ENCODE measurements around the gene ZCCHC12. TPM values are rescaled to one million over a fixed set of nuclear protein-coding genes. Genes with fewer than 3 reads are reported as not detected.

The ZCCHC12 gene
- total RNA-seq, 1 donor from 2014 or later, result not detected

- Mint-ChIP-seq H3K27me3 (ENCODE audit: insufficient read depth, low read depth) (peaks cover 6% of the 10 kb centered on the region), H3K4me3 (no peak overlapping the region), H3K9me3 (peaks cover 2% of the 10 kb centered on the region), H3K4me1 (no peaks in the 10 kb centered on the region), H3K36me3 (no peaks in the 10 kb centered on the region), H3K27ac (no peak overlapping the region)
- DNase-seq (ENCODE audit: low spot score), result peak; percentile 69
- no peak overlapping the region for H3K4me3 ChIP-seq
- no peaks in the 10 kb centered on the region for H3K79me2 ChIP-seq (ENCODE audit: low read depth)
- H2AFZ ChIP-seq (replicated peaks), result no peak overlapping the region
- H3K9me3 ChIP-seq (ENCODE audit: low read depth), result no peaks in the 10 kb centered on the region
- H4K20me1 ChIP-seq (ENCODE audit: low read depth), result no peaks in the 10 kb centered on the region
- no peak overlapping the region for H3K9ac ChIP-seq
- peak; percentile 72 for TF ChIP-seq CTCF (IDR thresholded peaks at IDR 0.05)
- no peak for TF ChIP-seq EZH2phosphoT487 (IDR thresholded peaks at IDR 0.05)
- H3K4me2 ChIP-seq, result no peak overlapping the region
- H3K4me1 ChIP-seq, result no peaks in the 10 kb centered on the region
- H3K36me3 ChIP-seq, result no peaks in the 10 kb centered on the region
- H3K27ac ChIP-seq, result no peak overlapping the region
- no peaks in the 10 kb centered on the region for H3K27me3 ChIP-seq
- H3F3A ChIP-seq (ENCODE audit: low read depth), result no peaks in the 10 kb centered on the region
Measured at GRCh38 chrX:118847676-118848075, 24.1 kb downstream of the ZCCHC12 start.

- H3K4me3 Mint-ChIP-seq, result no peak overlapping the region
- Histone ChIP-seq H3K27me3 (no peaks in the 10 kb centered on the region), H3K79me2 (ENCODE audit: low read depth) (no peaks in the 10 kb centered on the region), H3F3A (ENCODE audit: low read depth) (no peaks in the 10 kb centered on the region), H2AFZ (replicated peaks) (no peak overlapping the region), H4K20me1 (ENCODE audit: low read depth) (no peaks in the 10 kb centered on the region), H3K4me3 (no peak overlapping the region), H3K9me3 (ENCODE audit: low read depth) (no peaks in the 10 kb centered on the region), H3K4me1 (no peaks in the 10 kb centered on the region), H3K9ac (no peak overlapping the region), H3K4me2 (no peak overlapping the region), H3K36me3 (no peaks in the 10 kb centered on the region), H3K27ac (no peak overlapping the region)
- TF ChIP-seq EZH2 (IDR thresholded peaks at IDR 0.05), result no peak
- TF ChIP-seq EZH2phosphoT487 (IDR thresholded peaks at IDR 0.05), result no peak
- no peak for TF ChIP-seq CTCF (IDR thresholded peaks at IDR 0.05)
- peaks cover 2% of the 10 kb centered on the region for H3K9me3 Mint-ChIP-seq
- H3K36me3 Mint-ChIP-seq, result no peaks in the 10 kb centered on the region
- DNase-seq (ENCODE audit: low spot score), result no peak
- no peak overlapping the region for H3K27ac Mint-ChIP-seq
- H3K27me3 Mint-ChIP-seq (ENCODE audit: insufficient read depth, low read depth), result peaks cover 4% of the 10 kb centered on the region
- H3K4me1 Mint-ChIP-seq, result no peaks in the 10 kb centered on the region
Measured at GRCh38 chrX:118853596-118853995, 30.0 kb downstream of the ZCCHC12 start.

GRCh38 chrX:118855681-118856310 is 32.2 kb downstream of the ZCCHC12 start:
- no peak overlapping the region for H3K27ac ChIP-seq
- H4K20me1 ChIP-seq (ENCODE audit: low read depth), result no peaks in the 10 kb centered on the region
- no peaks in the 10 kb centered on the region for H3F3A ChIP-seq (ENCODE audit: low read depth)
- H2AFZ ChIP-seq (replicated peaks), result no peak overlapping the region
- H3K4me2 ChIP-seq, result no peak overlapping the region
- no peak overlapping the region for H3K27ac Mint-ChIP-seq
- H3K4me3 Mint-ChIP-seq, result no peak overlapping the region
- no peaks in the 10 kb centered on the region for H3K4me1 Mint-ChIP-seq
- no peak overlapping the region for H3K4me3 ChIP-seq
- H3K9me3 ChIP-seq (ENCODE audit: low read depth), result no peaks in the 10 kb centered on the region
- H3K36me3 Mint-ChIP-seq, result no peaks in the 10 kb centered on the region
- DNase-seq (ENCODE audit: low spot score), result no peak
- no peaks in the 10 kb centered on the region for H3K36me3 ChIP-seq
- peaks cover 2% of the 10 kb centered on the region for H3K9me3 Mint-ChIP-seq
- TF ChIP-seq CTCF (IDR thresholded peaks at IDR 0.05) (no peak), EZH2phosphoT487 (IDR thresholded peaks at IDR 0.05) (no peak), EZH2 (IDR thresholded peaks at IDR 0.05) (no peak)
- H3K9ac ChIP-seq, result no peak overlapping the region
- no peaks in the 10 kb centered on the region for H3K4me1 ChIP-seq
- no peaks in the 10 kb centered on the region for H3K79me2 ChIP-seq (ENCODE audit: low read depth)
- peaks cover 4% of the 10 kb centered on the region for H3K27me3 Mint-ChIP-seq (ENCODE audit: insufficient read depth, low read depth)
- H3K27me3 ChIP-seq, result no peaks in the 10 kb centered on the region

Data from neural progenitor cell (in vitro differentiated cells).